Hematopoietic multipotent progenitor cell treated with erythropoietin and hydrocortisone succinate and interleukin-3 and kit ligand, for 6 days (in vitro differentiated cells): Measurements from ENCODE around the gene GCNA.
"Not testable (repeated sequence)": the region's sequence is repeated elsewhere in the genome, so short reads cannot be mapped to it uniquely, and the experiment has no call there.

Experiments used
- DNase-seq: peaks from one replicate; pipeline ENCODE4 v3.0.0-alpha.2; 2015

GCNA gene

GRCh38 chrX:71563921-71564320, 14.3 kb upstream of the GCNA start:
- peak; percentile 20 for DNase-seq

GRCh38 chrX:71565474-71566041, 12.7 kb upstream of the GCNA start:
- DNase-seq: peak; percentile 86

GRCh38 chrX:71571390-71571789, 6.8 kb upstream of the GCNA start:
- not testable (repeated sequence) for DNase-seq

- no peak for DNase-seq
Measured at GRCh38 chrX:71573590-71573989, 4.6 kb upstream of the GCNA start.

- DNase-seq: no peak
Measured at GRCh38 chrX:71577682-71578081, 555 bp upstream of the GCNA start.

GRCh38 chrX:71579136-71579989, 1.1 kb downstream of the GCNA start:
- no peak for DNase-seq

GRCh38 chrX:71579990-71580380, 1.7 kb downstream of the GCNA start:
- no peak for DNase-seq

- DNase-seq: no peak
Measured at GRCh38 chrX:71581210-71581609, 3.0 kb downstream of the GCNA start.

GRCh38 chrX:71586929-71587328, 8.7 kb downstream of the GCNA start:
- no peak for DNase-seq

- DNase-seq: not testable (repeated sequence)
Measured at GRCh38 chrX:71593210-71593609, 15.0 kb downstream of the GCNA start.

GRCh38 chrX:71599965-71600364, 21.7 kb downstream of the GCNA start:
- DNase-seq: no peak

GRCh38 chrX:71603618-71604017, 25.4 kb downstream of the GCNA start:
- no peak for DNase-seq

- DNase-seq: no peak
Measured at GRCh38 chrX:71604141-71604540, 25.9 kb downstream of the GCNA start.

GRCh38 chrX:71604796-71605568, 26.7 kb downstream of the GCNA start:
- DNase-seq: no peak

GRCh38 chrX:71606536-71607216, 28.4 kb downstream of the GCNA start:
- no peak for DNase-seq

- no peak for DNase-seq
Measured at GRCh38 chrX:71607488-71607887, 29.3 kb downstream of the GCNA start.

GRCh38 chrX:71609095-71609750, 31.0 kb downstream of the GCNA start:
- no peak for DNase-seq

- peak; percentile 35 for DNase-seq
Measured at GRCh38 chrX:71611736-71612135, 33.5 kb downstream of the GCNA start.

- DNase-seq: no peak
Measured at GRCh38 chrX:71612256-71612655, 34.0 kb downstream of the GCNA start.

- DNase-seq: no peak
Measured at GRCh38 chrX:71615056-71615455, 36.8 kb downstream of the GCNA start.

GRCh38 chrX:71615954-71616353, 37.7 kb downstream of the GCNA start:
- no peak for DNase-seq

- no peak for DNase-seq
Measured at GRCh38 chrX:71616672-71617529, 38.7 kb downstream of the GCNA start.
